MV-4-11 (cell line): ENCODE results near the gene IL19.

Source experiments
- DNase-seq: peaks from one replicate; lab custom pipeline; 2025; lab: John Stamatoyannopoulos, UW

IL19 gene

DNA sequence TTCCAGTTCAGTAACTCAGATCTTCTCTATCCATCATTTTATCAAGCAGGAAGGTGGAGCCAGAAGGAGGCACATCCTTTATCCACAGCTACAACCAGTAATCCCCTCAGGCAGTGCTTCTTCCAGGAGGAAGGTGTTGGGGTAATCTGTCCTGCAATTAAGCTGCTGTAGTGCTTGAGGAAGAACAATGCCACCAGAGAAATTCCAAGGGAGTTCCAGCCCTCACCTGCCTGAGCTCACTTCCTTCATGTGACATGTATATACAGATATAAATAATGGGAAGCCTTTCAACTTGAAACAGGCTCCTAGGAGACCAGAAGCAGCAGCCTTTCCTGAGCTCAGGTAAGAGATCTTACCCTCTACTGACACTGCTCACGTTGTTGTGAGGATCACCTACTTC is 92.7 kb downstream of the IL19 start:
- DNase-seq, result no peak

DNA sequence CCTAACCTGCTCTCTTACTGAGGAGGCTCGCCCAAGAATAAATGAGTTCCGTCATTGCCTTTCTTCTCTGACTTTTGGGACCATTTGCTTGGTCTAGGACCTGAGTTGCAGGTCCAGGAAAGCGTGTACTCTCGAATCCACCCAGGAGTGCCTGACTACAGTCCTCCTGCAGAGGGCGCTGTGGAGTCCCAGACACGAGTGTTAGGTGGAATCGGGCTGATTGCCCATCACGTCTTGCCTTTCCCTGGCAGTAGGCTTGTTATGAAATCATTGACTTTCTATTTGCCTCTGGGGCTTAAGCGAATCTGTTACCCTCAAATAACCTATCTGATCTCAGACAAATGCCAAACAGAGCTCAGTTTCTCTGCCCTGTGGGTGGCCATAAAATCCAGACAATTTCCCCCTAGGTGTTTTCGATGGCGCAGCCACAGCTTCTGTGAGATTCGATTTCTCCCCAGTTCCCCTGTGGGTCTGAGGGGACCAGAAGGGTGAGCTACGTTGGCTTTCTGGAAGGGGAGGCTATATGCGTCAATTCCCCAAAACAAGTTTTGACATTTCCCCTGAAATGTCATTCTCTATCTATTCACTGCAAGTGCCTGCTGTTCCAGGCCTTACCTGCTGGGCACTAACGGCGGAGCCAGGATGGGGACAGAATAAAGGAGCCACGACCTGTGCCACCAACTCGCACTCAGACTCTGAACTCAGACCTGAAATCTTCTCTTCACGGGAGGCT is 94.5 kb downstream of the IL19 start, which contains the start of gene IL20:
TSS of gene IL20 (plus strand) at position 685 of the 733 bp plus-strand sequence. CDS start 230 bp downstream, outside the sequence.
- DNase-seq, result peak; percentile 62

DNA sequence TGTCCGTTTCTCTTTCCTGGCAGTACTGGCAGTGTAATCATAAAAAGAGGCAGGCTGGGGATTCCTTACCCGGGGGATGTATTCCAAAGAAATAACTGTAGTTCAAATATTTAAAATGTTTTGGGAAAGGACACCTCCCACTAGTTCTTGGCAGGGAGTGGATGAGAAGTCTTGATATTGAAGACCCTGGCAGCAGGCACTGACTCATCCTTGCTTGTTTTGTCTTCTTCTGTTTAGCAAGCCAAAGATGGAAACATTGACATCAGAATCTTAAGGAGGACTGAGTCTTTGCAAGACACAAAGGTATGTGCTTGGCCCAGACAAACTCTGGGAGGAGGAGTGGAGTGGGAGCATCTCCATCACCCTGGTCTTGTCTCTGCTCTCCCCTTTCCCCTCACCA is 95.5 kb downstream of the IL19 start:
- no peak for DNase-seq

DNA sequence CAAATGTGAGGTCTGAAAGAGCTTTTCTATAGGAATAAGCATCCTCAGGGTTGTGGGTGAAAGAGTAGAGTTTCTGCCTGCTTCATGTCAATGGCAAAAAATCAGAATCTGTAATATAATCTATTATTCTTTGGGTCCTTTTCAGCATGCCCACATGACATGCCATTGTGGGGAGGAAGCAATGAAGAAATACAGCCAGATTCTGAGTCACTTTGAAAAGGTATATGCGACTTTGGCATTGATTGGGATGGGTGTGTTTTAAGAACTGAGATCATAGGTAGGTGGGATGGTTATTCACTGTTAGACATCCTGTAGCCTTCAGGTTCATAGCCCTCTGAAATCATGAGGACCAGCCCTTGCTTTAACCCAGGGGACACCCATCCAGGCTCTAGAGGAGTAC is 96.7 kb downstream of the IL19 start:
- no peak for DNase-seq

DNA sequence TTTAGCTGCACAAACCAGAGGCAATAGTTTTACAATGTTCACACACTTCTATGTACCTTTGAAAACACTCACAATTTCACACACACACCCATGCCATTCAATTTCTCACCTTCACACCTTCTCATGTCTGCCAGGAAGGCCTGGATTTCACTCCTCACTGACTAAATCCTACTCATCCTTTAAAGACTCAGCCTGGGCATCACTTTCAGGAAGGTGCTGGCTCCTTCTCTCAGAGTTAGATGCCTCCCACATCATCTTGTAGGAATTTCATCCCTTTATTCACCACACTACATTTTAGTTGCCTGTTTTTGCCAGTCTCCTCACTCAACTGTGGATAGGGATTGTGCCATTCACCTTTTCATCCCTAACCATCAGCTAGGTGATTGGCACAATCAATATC is 97.1 kb downstream of the IL19 start:
- no peak for DNase-seq

DNA sequence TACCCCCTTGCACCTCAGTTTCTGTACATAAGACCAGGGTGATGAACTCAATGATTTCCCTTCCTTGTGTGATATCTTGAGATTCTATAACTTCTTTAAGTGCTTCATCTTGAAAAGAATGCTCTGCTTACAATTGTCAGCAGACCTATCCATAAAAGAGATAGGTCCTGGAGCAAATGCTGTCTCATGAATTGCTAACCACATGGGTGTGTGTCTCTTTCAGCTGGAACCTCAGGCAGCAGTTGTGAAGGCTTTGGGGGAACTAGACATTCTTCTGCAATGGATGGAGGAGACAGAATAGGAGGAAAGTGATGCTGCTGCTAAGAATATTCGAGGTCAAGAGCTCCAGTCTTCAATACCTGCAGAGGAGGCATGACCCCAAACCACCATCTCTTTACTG is 97.7 kb downstream of the IL19 start:
- DNase-seq, result no peak

DNA sequence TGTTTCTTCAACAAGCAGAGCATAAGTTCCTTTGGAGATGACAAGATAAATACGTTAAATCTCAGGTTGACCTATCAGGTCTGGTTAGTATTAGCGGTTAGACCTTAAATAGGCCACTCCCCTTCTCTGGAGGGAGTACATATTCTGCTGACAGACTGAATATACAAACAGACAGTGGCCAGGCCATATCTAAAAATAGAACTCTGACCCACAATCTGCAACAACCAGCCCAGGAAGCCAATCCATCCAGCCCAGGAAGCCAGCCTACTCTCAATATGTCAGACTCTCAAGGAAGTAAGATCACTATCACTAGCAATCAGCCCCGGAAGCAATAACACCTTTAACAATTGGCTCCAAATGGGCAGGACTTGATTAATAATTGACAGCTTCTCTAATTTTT is 101.6 kb downstream of the IL19 start:
- no peak for DNase-seq

DNA sequence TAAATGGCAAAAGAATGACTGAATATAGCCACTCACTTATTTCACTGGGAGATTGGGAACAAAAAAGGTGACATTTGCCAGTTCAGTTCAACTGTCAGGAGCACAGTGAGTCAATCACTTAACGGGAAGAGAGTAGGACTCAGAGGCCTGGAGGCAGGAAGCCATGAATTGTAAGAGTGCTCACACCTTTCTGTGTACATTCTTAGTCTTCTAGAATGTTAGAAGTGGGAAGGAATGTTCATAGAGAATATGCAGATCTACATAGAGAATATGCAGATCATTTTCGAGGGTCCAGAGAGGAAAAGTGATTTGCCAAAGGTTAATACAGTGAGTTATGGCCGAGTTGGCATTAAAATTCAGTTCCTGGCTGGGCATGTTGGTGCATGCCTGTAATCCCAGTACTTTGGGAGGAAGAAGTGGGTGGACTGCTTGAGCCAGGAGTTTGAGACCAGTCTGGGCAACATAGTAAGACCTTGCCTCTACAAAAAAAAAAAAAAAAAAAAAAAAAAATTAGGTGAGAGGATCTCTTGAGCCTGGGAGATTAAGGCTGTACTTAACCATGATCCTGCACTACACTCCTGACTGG is 103.1 kb downstream of the IL19 start:
- no peak for DNase-seq

DNA sequence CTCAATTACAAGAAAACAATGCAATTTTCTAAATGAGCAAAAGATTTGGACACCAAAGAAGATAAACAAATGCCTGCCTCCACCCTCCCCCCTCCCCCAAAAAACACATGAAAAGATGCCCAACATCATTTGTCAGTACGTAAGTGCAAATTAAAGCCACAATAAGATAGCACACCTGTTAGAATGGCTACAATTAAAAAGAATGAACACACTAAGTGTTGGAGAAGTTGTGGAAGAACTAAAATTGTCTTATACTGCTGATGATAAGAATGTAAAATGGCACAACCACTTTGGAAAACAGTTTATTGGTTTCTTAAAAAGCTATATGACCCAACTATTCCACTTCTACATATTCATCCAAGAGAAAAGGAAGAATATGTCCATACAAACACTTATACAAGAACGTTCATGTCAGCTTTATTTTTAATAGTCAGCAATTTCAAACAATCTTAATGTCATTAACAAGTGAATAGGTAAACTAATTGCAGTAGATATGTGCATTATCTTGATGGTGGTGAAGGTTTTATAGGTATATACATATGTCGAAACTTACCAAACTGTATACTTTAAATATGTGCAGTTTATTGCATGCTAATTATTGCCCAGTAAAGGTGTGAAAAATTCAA is 105.3 kb downstream of the IL19 start:
- no peak for DNase-seq

DNA sequence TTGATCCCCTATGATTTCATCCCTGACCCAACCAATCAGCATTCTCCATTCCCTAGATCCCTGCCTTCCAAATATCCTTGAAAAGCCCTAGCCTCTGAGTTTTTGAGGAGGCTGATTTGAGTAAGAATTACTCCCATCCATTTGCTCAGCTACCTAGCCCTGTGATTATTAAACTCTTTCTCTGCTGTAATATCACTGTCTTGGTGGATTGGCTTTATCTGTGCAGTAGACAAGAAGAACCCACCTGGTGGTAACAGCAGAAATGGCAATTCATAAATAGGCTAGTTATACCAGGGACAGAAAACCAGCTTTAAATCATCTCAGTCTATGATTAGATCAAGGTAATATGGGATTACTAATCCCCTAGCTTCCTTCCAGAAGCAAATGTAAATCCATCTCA is 107.9 kb downstream of the IL19 start:
- no peak for DNase-seq

DNA sequence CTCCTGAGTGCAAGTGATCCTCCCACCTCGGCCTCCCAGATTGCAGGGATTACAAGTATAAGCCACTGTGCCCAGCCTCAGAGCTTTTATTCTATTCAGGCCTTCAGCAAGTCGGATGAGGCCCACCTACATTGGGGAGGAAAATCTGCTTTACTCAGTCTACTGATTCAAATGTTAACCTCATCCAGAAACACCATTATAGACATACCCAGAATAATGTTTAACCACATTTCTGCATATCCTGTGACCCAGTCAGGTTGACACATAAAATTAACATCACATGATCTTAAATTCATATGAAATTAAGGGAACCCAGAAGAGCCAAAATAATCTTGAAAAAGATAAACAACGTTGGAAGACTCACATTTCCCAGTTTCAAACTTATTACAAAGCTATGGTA is 109.7 kb downstream of the IL19 start:
- DNase-seq, result no peak

DNA sequence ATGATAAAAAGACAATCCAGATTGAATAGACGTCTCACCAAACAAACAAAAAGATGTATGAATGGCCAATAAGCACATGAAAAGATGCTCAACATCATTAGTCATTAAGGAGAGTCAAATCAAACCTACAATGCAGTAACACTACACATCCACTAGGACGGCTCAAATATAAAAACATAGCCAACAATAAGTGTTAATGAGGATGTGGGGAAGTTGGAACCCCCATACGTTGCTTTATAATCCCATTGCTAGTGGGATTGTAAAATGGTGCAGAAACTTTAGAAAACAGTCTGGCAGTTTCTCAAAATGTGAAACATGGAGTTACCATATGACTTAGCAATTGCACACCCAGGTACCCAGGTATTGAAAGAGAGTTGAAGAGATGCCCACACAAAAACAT is 112.0 kb downstream of the IL19 start:
- DNase-seq, result no peak

DNA sequence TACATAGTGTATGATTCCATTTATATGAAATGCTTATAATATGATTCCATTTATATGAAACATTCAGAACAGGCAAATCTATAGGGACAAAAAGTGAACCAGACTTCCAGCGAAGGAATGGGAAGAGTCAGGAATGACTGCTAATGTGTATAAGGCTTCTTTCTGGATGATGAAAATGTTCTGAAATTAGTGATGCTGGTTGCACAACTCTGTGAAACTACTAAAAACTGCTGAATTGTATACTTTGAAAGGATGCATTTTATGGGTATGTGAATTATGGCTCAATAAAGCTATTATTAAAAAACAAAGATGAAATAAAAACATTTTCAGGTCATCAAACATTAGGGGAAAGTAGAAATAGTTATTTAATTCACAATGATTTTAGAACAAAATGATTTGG is 112.6 kb downstream of the IL19 start:
- DNase-seq, result no peak

DNA sequence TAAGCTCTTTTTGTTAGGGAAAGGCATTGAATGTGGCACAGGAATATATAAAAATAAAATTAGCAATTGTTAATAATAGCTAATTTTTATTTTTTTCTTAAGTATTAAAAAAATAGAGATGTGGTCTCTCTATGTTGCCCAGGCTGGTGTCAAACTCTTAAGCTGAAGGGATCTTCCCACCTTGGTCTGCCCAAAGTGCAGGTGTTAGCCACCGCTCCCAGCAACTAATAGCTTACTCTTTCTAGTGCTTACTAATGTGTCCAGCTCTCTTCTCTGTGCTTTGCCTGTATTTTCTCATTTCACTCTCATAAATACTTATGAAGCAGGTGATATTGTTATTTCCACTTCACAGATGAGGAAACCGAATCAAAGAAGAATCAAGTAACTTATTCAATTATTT is 113.3 kb downstream of the IL19 start:
- no peak for DNase-seq

DNA sequence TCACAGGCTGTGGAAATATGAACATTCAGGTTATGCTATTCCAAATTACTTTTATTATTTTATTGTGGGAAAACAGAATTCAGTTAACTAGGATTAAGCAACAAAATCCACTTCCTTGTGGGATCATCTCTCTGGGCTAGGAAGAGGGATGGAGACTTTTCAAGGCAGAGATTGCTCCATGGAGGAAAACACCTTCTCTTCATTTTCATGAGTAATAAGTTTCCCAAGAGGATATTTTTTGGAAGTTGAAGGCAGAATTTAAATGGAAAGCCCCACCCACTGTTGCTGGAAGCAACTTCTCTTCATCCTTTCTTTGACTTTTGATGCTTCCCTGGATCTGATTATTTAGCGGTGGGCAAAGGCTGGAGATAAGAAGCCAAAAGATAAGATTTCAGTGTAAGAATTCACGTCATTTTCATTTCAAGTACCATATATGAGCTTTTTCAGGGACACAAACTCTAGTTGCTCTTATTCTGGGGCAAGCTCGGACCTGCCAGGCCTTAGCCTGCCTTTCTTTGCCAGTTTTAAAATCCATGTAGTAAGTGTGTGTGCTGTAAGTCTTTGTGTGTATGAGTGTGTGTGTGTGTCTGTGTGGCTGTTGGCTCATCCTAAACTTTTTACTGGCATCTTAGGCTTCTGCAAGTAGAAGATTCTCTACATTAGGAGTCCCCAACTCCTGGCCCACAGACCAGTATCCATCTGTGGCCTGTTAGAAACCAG is 114.9 kb downstream of the IL19 start:
- no peak for DNase-seq

DNA sequence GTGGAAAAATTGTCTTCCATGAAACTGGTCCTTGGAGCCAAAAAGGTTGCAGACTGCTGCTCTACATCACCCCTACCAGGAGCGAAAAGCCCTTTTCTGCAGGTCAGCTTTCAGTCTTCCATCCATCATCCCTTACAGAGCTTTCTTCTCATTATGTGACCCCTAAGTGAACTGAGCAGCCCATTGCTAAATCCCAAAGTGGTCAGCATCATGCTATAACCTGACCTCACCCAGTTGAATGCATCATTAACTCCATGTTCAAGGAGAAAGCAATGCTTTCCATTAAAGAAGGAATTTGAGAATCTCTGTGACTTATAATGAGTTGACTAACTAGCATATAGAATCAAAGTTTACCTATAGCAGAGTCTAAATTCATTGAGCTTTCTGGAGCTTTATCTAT is 116.3 kb downstream of the IL19 start:
- DNase-seq, result no peak

DNA sequence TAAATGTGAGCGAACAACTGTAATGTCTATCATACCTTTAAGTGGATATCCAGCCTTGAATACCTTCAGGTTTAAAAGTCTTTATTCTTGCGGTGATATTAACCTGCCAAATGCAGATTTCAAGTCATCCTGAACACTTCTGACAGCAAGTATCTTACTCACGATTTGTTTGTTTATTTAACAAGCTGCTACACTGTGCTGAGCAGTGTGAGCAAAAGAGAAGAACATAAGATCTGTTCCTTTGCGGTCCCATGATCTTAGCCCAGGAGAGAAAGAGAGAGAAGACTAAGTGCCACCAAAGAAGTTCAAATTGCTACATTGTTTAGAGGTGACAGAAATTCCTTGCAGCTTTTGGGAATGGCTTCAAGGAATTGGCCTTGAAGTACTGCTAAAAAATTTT is 117.1 kb downstream of the IL19 start:
- no peak for DNase-seq

DNA sequence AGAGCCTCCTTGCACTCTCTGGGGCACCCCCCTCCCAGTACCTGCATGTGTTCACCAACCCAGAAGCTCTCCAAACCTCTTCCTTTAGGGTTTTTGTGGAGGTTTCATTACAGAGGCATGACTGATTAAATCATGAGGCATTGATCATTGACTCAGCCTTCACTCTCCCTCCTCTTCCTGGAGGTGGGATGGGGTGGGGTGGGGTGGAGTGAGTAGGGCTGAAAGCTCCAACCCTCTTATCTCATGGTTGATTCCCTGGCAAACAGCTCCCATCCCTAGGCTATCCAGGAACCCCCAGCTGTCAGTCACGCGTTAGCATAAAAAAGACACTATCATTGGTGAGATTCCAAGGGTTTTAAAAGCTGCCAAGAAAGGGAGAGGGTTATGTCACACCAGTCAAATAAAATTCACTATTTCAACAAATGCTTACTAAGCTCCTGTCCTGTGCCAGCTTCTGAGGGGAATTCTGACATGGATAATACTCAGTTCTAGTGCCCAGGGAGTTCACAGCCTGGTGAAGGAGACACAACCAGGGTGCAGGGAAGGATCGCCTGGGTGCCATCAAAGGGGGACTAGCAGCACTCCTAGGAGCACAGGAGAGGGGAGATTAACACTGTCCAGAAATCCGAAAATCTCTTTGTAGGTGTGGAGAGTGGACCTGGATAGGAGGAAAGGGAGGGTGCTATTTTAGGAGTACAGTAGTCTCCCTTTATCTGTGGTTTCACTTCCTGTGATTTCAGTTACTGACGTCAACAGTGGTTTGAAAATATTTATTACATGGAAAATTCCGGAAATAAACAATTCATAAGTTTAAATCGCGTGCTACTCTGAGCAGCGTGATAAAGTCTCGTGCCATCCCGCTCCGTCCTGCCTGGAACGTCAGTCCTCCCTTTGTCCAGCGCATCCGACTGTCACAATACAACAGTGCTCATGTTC is 119.8 kb downstream of the IL19 start:
- peak; percentile 71 for DNase-seq

DNA sequence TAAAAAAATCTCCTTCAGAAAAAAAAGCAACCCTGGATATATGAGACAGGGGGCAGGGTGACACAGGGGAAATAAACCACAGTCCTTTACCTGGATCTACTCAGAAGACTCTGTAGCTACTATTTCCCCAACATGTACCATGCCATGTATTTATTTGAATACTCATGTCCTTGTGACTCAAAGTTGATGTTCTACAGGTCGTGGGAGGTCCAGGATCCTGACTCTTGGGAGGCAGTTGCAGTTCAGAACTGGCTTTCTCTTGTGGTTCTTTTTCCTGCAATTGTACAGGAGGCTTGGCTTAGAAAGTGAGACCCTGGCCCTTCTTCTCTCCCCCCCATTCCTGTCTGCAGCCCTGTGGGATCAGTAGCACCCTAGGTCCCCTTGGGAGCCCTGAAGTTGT is 120.8 kb downstream of the IL19 start:
- DNase-seq, result no peak
